GM18858 (cell line): ENCODE measurements around the gene EPDR1.

Experiments
- ATAC-seq: cut with Tn5 transposase; IDR thresholded peaks from one replicate; pipeline ENCODE4 v1.9.1; 2021; ENCODE audit not compliant: unreplicated experiment

EPDR1 gene

DNA sequence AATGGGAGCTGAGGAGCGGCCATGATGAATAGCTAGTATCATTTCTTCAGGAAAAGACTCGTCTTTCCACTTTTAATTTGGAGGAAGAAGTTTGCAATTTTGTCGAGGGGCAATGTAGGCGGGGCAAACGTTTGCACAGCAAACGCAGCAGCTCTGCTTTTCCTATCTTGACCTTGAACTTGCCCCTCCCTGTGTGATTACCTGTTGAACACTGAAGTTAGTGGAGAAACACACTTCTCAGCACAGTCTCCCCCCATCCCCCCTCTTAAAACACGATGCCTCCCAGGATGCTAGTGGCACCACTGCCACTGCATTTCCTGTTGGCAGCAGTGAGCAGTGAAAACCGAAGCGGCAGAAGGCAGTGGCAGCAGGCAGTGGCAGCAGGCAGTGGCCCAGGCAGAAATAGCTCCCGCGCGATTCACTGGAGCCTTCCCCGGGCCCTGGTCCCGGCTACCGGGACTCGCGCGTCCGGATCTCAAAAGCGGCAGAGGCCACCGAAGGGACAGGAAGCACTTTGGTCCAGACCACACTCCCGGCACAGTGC lies at the start of gene EPDR1:
Gene EPDR1 (plus strand): TSS at position 336 of the 544 bp plus-strand sequence. CDS start 300 bp downstream, outside the sequence.
- peak; percentile 37 for ATAC-seq

DNA sequence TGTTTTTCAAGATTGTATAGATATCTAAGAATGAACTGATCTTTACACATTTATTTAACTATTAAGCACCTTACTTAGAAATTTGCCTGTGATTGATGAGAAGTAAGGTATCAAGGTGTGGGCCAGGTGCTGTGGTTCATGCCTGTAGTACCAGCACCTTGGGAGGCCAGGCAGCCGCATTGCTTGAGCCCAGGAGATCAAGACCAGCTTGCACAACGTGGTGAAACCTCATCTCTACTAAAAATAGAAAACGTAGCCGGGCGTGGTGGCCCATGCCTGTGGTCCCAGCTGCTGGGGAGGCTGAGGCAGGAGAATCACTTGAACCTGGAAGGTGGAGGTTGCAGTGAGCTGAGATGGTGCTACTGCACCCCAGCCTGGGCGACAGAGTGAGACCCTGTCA lies 38.4 kb upstream of the EPDR1 start:
- no peak for ATAC-seq

DNA sequence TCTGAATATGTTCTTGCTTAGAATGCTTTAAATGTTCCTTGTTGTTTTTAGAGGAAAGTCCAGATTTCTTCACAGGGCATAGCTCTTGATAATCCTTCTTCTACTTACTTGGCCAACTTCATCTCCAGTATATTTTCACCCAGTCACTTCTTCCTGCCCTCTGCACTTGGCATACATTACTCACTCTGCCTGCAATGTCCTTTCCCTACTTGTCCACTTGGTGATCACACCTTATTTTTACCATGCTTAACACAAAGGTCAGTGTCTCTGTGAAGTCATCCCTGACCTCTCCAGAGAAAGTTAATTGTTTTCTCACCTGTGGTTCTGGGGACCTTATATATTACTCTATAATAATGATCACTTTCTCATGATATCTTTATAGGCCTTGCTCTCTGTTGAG lies 27.1 kb upstream of the EPDR1 start:
- no peak for ATAC-seq

DNA sequence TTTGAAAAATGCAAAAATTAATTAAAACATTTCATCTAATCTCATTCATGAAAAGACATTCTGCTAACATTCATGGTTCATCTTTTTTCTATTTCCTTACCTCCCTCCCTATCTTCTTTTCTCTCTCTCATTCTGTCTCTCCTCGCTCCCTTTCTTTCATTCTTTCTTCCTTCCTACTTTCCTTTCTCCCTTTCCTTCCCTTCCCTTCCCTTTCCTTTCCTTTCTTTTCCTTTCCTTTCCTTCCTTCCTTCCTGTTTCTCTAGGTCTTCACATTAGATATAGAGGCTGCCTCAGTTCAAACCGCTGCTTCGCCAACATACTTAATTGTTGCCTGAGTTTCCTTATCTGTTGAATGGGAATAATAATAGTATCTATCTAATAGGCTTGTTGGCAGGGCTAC lies 25.8 kb upstream of the EPDR1 start:
- no peak for ATAC-seq

DNA sequence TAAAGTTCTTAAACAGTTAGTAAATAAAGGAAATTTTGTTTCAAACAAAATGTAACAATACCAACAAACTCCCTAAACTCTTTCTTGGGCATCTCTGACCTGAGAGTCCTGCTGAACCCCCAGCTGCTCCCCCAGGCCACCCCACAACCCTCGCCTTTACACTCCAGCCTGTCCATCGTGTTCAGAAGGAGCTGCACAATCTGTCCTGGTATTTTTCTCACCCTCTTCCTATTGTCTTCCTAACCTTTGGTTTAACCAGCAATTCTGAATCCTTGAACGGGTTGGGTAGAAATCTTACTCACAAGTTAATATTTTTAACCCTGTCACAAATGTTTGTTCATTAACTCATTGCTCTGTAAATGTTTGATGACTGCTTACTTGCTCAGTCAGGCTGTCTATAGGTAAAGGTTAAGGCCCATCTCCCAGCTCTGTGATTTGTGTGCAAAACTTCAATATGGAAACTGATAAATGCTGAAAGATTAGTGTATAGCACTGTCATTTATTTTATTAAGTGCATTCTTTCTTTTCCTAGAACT lies 20.7 kb upstream of the EPDR1 start:
- no peak for ATAC-seq

DNA sequence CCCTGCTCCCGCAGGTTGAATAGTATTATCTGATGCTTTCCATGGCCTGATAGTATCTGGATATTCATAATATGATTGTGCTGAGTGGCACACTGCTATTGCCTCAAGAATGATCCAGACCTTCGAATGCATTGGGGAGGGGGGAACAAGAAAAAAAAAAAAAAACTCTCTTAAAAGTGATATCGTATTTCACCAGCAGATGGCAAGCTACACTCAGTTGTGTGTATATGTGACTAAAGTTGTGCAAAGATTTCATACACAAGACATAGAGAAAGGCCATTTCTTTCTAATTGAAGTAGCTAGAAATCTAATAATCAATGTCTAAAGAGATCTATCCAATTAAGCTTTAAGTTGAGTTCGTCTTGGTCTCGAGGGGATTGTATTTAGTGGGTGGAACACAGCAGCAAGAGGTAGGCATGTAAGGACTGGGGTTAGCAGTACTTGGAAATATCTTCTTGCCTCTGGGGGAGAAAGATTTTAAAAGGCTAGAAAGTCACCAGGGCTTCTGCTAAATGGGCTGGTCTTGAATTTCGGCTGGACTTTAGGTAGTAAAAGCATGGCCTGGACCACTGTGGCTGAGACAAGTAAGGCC lies 19.1 kb upstream of the EPDR1 start:
- no peak for ATAC-seq

DNA sequence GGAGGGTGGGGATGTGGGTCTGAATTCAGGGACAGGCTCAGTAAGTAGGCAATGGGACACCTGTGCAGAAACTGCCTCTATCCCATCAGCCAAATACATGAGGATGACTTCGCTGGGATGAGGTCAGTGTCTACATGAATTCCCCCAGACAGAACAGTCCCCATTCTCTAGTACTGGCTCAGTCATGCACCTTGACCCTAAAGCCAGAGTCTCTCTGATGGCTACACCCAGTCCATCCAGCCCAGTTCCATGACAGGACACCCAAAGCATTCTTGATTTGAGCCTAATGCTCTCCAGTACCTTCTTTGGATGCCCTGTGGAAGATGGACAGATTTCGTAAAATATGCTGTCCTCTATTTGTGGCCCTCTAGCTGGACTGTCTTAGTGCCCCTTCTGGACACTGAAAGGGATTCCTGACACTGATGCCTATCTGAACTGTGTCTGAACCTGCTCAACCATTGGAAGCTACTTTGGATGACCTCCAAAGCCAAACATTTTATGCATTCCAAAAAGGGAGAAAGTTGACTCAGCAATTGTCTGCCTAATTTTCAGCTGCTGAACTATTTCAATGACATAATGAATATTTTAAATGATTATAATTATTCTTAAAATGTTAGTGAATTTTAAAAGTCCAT lies 18.4 kb upstream of the EPDR1 start:
- no peak for ATAC-seq

DNA sequence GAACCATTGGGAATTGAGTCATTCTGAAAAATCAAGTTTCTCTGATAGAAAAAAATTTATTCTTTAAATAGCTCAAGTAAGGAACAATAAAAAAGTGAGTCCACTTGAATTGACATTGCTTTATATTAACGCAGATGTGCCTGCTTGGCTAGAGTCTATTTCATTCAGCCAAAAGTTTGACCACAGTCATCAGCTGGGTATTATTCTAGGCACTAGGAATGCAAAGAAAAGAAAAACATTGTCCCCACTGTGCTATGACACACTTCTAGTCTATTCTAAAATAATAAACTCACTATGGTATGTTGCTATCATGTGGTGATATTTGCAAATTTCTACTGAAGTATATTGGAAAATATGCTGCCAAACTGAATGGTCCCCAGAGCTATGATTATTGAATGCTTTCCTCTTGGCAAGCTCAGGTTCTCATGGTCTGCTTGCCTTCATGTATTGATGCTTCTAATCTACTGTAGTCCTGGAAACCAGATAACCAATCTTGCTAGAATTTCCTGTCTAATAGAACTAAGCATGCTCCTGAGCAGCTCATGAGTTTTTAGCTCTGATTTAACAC lies 12.1 kb upstream of the EPDR1 start:
- no peak for ATAC-seq

DNA sequence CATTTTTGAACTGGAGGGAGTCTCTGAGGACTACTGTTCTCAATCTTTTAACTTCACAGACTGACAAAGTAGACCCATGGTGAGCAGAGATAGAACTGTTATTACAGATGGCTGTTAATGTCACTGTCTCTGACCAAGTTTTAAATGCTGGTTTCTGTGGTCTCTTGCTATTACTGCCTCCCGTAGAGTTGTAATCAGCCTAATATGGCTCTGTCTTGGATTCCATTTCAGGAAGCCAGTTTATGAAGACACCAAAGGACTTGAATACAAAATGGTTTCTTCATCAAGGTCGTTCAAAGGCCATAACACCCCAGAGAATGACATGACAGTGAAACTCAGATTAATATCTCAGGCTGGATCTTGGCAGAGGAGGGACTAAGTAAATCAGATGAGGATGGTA lies 7.7 kb upstream of the EPDR1 start:
- no peak for ATAC-seq

DNA sequence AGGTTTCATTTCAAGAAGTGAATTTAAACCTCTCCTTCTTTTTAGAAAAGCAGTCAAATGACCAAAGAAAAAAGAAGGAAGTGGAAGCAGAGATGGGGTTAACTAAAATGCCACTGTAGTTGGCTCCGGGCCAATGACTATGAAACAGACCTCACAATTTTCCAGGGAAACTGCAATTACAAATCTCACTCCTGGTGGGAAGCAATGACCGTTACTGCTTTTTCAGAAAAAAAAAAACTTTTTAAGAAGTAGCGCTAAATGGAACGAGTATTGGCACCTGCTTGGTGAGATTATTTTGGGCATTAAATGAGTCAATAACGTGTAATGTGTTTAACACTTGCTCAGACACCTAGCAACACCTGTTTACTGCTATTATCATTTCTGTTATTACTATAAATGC lies 5.0 kb upstream of the EPDR1 start:
- ATAC-seq = no peak

DNA sequence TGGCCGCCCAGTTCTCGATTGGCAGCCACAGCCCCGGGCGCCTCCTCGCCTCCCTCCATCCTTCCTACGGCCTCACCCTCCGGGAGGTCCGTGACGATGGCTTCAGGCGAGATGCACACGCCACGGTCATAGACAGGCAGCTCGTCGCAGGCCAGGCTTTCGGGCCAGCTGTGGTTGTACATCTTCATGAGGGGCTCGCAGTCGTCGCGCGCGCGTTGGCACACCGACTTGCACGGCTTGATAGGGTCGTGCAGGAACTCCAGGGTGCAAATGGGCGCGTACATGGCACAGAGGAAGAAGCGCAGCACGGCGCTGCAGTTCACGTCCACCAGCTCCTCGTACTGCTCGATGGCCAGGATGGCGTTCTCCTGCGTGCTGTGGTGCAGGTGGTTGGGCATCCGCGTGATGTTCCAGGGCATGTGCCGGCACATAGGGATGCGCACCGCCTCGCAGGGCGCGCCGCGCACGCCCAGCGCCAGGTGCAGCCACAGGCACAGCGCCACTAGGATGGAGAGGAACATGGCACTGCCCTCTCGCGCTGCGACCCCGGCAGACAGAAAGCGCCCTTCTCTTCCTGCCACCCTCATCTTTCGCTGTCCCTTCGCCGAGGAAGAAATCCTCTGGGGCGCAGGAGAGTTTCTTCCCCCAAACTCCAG lies 4.3 kb upstream of the EPDR1 start:
- no peak for ATAC-seq

DNA sequence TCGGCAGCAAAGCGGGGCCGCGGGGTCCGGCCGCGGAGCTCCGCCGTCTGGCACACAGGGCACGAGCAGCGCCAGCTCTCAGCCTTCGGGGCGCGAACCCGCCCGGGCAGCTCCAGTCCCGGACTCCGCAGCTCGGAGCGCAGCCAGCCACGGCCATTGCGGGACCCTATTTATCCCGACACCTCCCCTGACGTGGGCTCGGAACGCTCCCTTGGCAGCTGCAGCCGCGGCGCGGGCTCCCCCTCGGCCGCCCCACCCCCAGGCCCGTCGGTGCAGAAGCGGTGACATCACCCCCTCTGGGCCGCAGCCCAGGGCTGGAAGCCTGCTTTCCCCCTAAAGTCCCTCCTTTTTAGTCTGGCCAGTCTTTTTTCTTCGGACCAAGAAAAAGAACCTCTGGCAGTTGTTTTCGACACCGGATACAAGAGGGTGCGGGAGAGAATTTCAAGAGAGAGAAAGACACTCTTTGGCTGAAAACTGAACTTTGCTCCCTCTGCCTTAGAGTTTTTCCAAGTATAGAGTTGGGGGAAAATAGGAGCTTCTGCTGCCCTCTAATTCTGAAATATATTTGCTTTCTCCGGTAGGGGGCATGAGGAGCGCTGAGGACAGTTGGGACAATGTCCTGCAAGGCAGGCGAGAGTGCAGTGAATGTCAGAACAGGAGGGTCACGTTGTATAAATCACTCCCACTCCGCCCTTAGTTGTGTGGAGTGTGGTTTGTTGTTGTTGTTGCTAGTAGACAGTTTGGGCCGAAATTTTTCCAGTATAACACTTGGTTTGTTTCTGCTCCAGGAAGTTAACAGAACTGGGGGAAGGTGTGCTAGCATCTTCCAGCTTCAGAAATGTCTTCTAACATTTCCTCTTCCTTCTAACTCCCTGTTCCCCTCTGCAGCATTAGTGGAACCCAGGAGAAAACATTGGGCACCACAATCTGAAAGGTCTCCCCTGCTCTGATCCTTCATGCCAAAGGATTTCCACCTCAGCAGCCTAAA lies 3.5 kb upstream of the EPDR1 start, which contains the start of gene SFRP4:
Gene SFRP4 (minus strand): TSS at position 145 of the 988 bp plus-strand sequence. CDS start 280 bp downstream, outside the sequence.
- no peak for ATAC-seq

DNA sequence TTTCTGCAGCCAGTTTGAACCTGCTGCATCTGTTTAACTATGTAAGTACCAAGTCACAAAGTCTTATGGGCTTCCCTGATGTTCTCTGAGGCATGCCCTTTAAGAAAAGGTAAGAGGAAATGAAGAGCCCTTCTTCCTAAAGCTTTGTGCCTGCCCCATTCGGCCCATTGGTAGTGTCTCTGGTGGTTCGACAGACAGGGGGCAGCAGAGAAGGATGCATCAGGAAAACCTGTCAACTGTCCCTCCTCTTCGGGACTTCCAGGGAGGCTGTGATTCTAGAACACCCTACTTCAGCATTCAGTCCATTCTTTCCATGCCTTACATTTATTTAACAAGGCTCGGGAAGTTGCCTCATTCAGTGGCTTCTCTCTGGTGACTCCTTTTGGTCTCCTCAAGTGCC lies 1.9 kb upstream of the EPDR1 start:
- ATAC-seq = no peak

DNA sequence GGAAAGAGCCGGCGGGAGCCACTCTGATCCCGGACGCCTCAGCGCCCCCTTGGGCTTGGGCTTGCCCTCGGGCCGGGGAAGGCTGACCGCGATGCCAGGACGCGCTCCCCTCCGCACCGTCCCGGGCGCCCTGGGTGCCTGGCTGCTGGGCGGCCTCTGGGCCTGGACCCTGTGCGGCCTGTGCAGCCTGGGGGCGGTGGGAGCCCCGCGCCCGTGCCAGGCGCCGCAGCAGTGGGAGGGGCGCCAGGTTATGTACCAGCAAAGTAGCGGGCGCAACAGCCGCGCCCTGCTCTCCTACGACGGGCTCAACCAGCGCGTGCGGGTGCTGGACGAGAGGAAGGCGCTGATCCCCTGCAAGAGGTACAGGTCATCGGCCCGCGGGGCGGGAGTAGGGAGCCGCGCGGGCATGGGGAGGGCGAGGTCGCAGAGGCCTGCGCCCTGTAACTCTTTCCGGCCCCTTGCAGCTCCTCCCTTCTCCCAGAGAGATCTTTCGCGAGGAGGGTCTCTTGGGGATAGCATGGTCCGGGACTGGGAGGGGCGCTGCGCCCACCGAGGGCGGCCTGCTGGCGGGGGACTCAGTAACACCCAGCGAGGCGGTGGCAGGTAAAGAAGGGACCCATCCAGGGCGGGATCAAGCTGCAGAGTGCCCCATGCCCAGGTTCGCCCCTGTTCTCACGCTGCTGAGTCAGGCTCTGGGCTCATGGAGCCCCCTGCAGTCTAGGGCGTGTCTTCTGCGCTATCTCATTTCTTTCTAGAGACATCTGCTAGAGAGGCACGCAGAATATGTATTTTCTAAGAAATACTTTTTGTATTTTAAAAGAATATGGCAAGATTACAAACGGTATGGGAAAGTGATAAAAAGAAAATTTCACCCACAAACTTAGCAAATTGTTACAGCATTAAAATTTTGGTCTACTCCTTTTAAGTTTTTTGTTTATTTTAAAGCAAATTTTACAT lies 687 bp downstream of the EPDR1 start:
- peak; percentile 39 for ATAC-seq

DNA sequence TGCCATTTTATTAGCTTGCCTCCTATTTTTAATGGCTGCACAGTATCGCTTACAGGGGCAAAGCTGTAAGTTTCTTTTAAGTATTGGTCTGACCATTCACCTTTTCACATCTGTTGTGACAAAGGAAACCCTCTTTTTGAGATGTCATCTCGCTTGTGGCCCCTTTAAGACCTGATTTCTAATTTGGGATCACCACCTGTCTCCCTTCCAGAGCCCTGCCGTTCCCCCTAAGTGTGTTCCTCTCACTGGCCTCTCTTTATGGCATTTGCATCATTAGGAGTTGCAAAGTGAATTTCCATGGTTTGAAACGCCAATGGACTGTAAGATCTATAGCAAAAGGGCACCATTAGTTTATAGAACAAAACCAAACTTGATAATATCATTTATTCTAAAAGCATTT lies 1.4 kb downstream of the EPDR1 start:
- no peak for ATAC-seq

DNA sequence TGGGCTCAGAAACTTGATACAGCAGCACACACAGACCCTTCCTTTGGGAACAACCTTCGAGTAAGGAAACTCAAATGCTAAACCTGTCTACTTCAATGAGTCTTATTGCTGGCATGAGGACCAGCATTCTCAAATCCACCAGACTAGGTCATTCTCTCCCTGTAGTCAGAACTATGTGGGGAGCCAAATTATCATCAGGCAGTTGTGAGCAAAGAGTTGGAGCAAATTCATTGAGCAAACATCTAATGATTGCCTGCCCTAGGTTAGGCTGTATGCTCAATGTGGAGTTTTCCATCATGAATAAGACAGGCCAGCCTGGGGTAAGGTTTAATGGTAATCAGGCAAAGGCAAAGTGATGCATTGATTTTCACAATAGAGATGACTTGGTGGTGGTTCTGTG lies 3.6 kb downstream of the EPDR1 start:
- ATAC-seq = no peak

DNA sequence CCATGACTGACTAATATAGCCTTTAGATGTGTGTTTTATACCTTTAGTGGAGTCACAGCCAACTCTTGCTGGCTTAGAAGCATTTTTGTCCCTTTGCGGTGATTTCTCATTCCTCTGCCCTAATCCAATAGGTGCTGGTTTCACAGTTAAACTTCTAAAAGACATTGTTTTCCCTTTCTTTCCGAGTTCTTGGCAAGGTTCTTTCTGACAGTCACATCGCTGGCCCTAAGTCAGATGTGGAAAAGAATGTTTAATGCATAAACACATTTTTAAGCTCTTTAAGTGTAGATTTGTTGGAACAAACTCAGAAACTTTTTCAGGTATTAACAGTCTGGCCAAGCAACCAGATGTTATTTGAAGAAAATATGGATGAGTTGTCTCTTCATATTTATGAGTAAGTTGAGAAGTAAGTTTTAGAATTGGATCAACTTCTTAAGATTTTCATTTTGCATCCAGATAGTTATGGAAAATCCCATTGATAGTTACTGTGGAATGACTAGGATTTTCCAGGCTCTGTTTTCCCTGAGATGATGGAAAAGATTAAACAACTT lies 4.1 kb downstream of the EPDR1 start:
- no peak for ATAC-seq

DNA sequence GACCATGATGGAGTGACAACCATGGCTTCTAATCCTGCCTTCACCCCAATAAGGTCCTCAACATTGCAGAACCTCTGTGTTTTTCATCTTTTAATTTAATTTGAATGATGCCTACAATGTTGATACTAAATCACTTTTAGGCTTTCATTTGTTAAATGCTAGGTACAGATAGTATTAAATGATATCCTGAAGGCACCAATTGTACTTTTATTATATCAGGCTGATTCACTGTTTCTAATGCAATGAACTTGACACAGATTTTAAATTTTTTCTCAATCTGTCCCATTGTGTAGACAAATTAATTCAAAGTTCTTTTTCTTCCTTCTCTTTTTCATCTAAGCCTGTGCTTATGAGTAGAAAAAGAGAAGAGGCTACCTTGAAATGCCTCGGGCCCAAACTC lies 5.2 kb downstream of the EPDR1 start:
- no peak for ATAC-seq
